ENCODE results near the gene PTPRJ. TPM values are rescaled to one million over a fixed set of nuclear protein-coding genes. Genes with fewer than 3 reads are reported as not detected.

Gene PTPRJ
- total and polyA plus RNA-seq, 9 of the 15 experiments (the other 6 are each of a cell fraction or from before 2014, with no cell fraction given): 0.56 to 10.7 (median 4.8) TPM

DNA sequence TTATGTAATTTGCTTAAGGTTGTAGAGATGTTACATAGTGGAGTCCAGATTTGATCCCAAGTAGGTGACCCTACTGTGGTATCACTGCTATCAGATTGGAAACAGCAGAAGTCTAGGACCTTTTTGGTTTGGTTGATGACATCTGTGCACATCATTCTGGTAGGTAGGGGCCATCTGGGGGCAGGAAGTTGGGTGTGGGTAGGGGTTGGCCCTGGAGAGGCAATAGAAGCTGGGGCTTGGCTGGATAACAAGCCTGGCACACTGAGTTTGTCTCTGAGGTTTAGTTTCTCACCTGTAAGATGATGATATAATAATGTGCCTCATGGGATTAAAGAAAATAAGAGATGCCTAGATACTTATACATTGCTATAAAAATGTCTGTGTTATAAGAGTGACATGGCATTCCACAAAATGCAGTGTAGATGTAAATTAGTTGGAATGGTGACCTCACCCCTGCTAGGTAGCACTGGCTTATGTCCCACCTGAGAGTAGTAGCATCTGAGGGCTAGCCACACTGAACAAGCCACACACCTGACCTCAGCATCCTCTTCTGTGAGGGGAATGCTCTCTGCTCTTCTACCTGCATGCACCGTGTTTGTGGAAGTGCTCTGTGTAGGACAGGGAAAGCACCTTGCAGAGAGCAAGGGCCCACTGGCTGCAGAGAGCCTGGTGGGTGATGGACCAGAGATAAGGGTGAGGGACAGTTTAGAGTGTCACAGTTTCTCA lies 36.9 kb downstream of the PTPRJ start:
- peak; percentile 68 for FAIRE-seq
- peak overlapping the region in 1 of 2 experiments; percentile 10; a peak in 1 of 4 replicates for H3K9ac ChIP-seq (ENCODE audit: insufficient read depth in 1 of 2, low read depth in 2 of 2, low read length in 2 of 2)
- no peaks in the 10 kb centered on the region for H3K36me3 ChIP-seq (ENCODE audit: control insufficient read depth, insufficient read depth, low read length)
- no peaks in the 10 kb centered on the region for H3K9me1 ChIP-seq (ENCODE audit: control insufficient read depth, insufficient read depth, low read length)
- no peak overlapping the region for H3K27ac ChIP-seq (ENCODE audit: extremely low read depth, low read depth, low read length)
- BruUV-seq (replicated peaks): no TSS peak
- 0% methylated on average over 1 of the region's 1 CpG for WGBS (ENCODE audit: insufficient coverage, low coverage, missing lambda C conversion rate)
- ATAC-seq: peak; percentile 25; the same call in 1 of the 3 replicates
- H3K4me2 ChIP-seq (ENCODE audit: insufficient read depth, low read length): no peak overlapping the region
- H3K4me1 ChIP-seq (replicated peaks in 1 of 2; ENCODE audit: control insufficient read depth in 2 of 2, insufficient read depth in 2 of 2, low read length in 2 of 2): peaks cover 10 to 15% of the 10 kb centered on the region in 2 experiments; a peak in 4 of 5 replicates
- no peak overlapping the region for H3K4me3 ChIP-seq
- POLR2A ChIA-PET: interaction anchor here (0.9 to 1.3 kb wide), 2 partner anchors 11 to 16 kb away, joined by 3 to 5 read pairs; no protein-coding TSS in a partner anchor
- H4K20me1 ChIP-seq (replicated peaks; ENCODE audit: control insufficient read depth, insufficient read depth, low read length): 0 out of 2 replicates have a peak, but pooled peaks cover 4% of the 10 kb centered on the region
- in situ Hi-C loops (cut with MboI) (no loop called here), intact Hi-C loops (cut with micrococcal nuclease) (no loop called here)
- H2AFZ ChIP-seq (ENCODE audit: low read depth, low read length): no peak overlapping the region
- TF ChIP-seq ZFPM2 (CRISPR knock-in tag; IDR thresholded peaks at IDR 0.05) (no peak), GATA2 (CRISPR knock-in tag; IDR thresholded peaks at IDR 0.05) (0 out of 2 replicates have a peak, but pooled peaks have one; percentile 20)
- TF ChIP-seq, protein P1, sequence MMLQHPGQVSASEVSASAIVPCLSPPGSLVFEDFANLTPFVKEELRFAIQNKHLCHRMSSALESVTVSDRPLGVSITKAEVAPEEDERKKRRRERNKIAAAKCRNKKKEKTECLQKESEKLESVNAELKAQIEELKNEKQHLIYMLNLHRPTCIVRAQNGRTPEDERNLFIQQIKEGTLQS (IDR thresholded peaks at IDR 0.05): 0 out of 2 replicates have a peak, but pooled peaks have one; percentile 14
- TF ChIP-seq, protein P1 (CRISPR knock-in tag; conservative IDR thresholded peaks at IDR 0.05): no peak
- DNase-seq (ENCODE audit: extremely low read depth in 1 of 4, low spot score in 3 of 4): no peak
- CTCF ChIA-PET (ENCODE audit: low intra/inter-chr PET ratio): no interaction called here
- H3K9me3 ChIP-seq (replicated peaks; ENCODE audit: control insufficient read depth, insufficient read depth, low read depth, low read length): no peaks in the 10 kb centered on the region
- no peaks in the 10 kb centered on the region for H3K27me3 ChIP-seq (ENCODE audit: control insufficient read depth in 2 of 2, insufficient read depth in 2 of 2, low read length in 2 of 2)
- H3K79me2 ChIP-seq (ENCODE audit: control insufficient read depth, insufficient read depth, low read length): no peaks in the 10 kb centered on the region

All from K562 (cell line).